Stimulated activated CD4-positive, alpha-beta T cell treated with anti-CD3 and anti-CD28 coated beads, Interleukin-15, amount 100 ng/mL, for 48 hours (primary cell): ENCODE data around the gene MAGEA2B.
"Not testable (repeated sequence)": the region's sequence is repeated elsewhere in the genome, so short reads cannot be mapped to it uniquely, and the experiment has no call there.

ENCODE experiments used
- DNase-seq, 2 donors: peaks; one replicate each; pipeline ENCODE4 v3.0.0-alpha.2; 2020; ENCODE audit warnings: low read depth in 2 of 2

MAGEA2B gene

DNA sequence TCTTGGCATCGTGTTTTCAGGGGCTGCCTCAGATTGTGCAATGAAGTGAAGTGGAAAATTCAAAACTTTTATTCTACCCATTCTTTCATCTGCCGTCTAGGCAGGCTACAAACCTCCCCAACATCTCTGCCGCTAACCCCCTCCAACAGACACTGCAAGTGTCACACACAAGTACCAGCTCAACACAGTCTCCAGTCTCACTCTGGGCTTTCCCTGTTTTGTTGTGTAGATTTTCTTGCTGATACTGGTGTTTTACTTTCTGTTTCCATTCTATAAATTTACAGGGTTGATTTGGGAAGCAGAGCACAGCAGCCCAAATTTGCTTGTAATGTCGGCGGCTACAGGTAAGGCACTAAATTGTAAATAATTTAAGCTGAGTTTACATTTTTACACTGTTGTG is 40.4 kb downstream of the MAGEA2B start:
- DNase-seq, result not testable (repeated sequence)

DNA sequence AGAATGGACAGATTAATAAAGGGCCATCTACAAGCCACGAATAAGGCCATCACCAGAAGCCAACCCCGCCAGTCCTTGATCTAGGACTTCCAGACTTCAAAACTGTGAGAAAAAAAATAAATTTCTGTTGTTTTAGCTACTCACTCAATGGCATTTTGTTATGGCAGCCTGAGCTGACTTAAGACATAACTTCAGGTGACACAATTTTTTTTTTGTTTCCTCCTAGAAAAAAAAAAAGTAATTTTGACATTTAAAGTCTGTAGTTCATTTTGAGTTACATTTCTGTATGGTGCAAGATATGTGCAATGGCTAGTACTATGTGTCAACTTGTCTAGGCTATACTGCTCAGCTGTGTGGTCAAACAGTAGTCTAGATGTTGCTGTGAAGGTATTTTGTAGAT is 44.5 kb downstream of the MAGEA2B start, which contains the start of gene CSAG3:
TSS of gene CSAG3 (plus strand) at position 301 of the 400 bp plus-strand sequence.
- not testable (repeated sequence) for DNase-seq

DNA sequence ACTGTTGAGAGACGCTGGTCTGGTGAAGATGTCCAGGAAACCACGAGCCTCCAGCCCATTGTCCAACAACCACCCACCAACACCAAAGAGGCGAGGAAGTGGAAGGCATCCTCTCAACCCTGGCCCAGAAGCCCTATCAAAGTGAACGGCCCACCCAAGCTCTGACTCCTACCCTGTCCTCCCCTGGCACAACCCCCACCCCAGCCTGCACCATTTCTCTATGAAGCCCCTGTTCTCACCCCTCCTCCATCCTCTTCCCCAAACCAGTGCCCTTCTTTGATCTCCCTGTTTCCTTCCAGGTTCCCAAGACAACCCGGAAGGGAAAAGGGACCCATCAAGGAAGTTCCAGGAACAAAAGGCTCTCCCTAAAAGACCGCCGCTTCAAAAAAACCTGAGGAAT is 45.1 kb downstream of the MAGEA2B start:
- DNase-seq, result not testable (repeated sequence)

DNA sequence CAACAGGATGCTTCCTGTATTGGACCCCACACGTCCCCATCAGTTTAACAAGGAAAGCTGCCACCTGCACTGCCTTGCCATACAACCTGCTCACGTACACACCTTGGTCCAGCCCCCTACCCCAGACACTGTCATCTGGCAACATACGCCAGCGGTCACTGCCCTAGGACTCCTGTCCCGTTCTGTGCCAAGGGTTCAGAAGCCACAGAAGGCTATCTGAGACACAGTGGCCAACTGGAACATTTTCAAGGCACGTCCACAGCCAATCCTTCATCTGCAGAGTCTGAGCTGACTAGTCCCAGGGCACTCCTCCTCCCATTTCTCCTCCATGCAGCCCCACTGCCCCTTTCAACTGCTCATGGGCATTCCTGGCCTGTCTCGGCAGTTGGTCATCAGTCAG is 47.2 kb downstream of the MAGEA2B start:
- not testable (repeated sequence) for DNase-seq

DNA sequence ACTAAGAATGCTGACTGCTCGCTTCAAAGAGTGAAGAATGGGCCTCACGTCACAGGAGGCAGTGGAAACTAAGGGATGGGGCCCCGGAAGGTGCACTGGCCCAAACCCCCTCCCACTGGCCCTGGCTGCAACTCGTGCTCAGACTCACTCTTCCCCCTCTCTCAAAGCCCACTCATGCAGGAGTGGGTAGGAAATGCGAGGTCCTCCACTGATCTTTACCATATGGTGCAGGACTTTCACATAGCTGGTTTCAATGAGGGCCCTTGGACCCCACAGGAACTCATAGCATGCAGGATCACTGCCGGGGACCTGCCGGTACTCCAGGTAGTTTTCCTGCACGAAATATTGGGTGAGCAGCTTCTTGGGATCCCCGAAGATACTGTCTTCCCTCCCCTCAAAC is 52.1 kb downstream of the MAGEA2B start:
- DNase-seq, result not testable (repeated sequence)
